MM.1S (cell line): ENCODE data around the gene BAZ1A.

ENCODE experiments used
- DNase-seq: peaks from one replicate; pipeline ENCODE4 v3.0.0-alpha.2; 2015
- H2AFZ ChIP-seq: fragments of 300-600 bp; sonication (generic); 2 replicates; pipeline ENCODE4 v1.6.0; 2016; ENCODE audit warnings: antibody characterized with exemption, low read length
- H3F3A ChIP-seq: fragments of 300-600 bp; sonication (generic); 2 replicates; pipeline ENCODE4 v1.6.1; 2016; ENCODE audit warnings: mild to moderate bottlenecking, antibody characterized with exemption, low read length, moderate library complexity, mixed read lengths; ENCODE audit not compliant: insufficient read depth
- H3K27ac ChIP-seq: fragments of 300-600 bp; sonication (generic); 2 replicates; pipeline ENCODE4 v1.5.1; 2016; ENCODE audit warnings: mild to moderate bottlenecking, low read length
- H3K27me3 ChIP-seq: fragments of 300-600 bp; sonication (generic); replicated peaks from 2 replicates; pipeline ENCODE4 v1.6.0; 2016; ENCODE audit warnings: low read length; ENCODE audit not compliant: insufficient read depth
- H3K36me3 ChIP-seq: fragments of 300-600 bp; sonication (generic); replicated peaks from 2 replicates; pipeline ENCODE4 v1.6.1; 2016; ENCODE audit warnings: mild to moderate bottlenecking, low read length, mixed read lengths; ENCODE audit not compliant: insufficient read depth
- H3K4me1 ChIP-seq: fragments of 300-600 bp; sonication (generic); 2 replicates; pipeline ENCODE4 v1.6.1; 2016; ENCODE audit warnings: low read length, mixed read lengths
- H3K4me2 ChIP-seq: fragments of 300-600 bp; sonication (generic); 2 replicates; pipeline ENCODE4 v1.6.0; 2016; ENCODE audit warnings: low read depth, low read length
- H3K4me3 ChIP-seq: fragments of 300-600 bp; sonication (generic); 2 replicates; pipeline ENCODE4 v1.5.1; 2016; ENCODE audit warnings: low read length, mixed read lengths
- H3K79me2 ChIP-seq: fragments of 300-600 bp; sonication (generic); 2 replicates; pipeline ENCODE4 v1.6.1; 2016; ENCODE audit warnings: mixed run types, low read length, mixed read lengths
- H3K9ac ChIP-seq: fragments of 300-600 bp; sonication (generic); 2 replicates; pipeline ENCODE4 v1.6.1; 2016; ENCODE audit warnings: low read length, mixed read lengths
- H3K9me2 ChIP-seq: fragments of 300-600 bp; sonication (generic); replicated peaks from 2 replicates; pipeline ENCODE4 v1.6.1; 2016; ENCODE audit warnings: mild to moderate bottlenecking, low read length, mixed read lengths; ENCODE audit not compliant: insufficient read depth
- H3K9me3 ChIP-seq: fragments of 300-600 bp; sonication (generic); replicated peaks from 2 replicates; pipeline ENCODE4 v1.6.1; 2016; ENCODE audit warnings: mild to moderate bottlenecking, low read length, mixed read lengths; ENCODE audit not compliant: insufficient read depth
- H4K20me1 ChIP-seq: fragments of 300-600 bp; sonication (generic); 2 replicates; pipeline ENCODE4 v1.6.1; 2016; ENCODE audit warnings: mild to moderate bottlenecking, low read length, moderate library complexity, mixed read lengths; ENCODE audit not compliant: insufficient read depth
- EZH2 ChIP-seq: fragments of 300-600 bp; sonication (generic); optimal IDR thresholded peaks from 2 replicates; pipeline ENCODE3; 2017; ENCODE audit warnings: low read depth, mild to moderate bottlenecking, antibody characterized with exemption, low read length, mixed read lengths
- EZH2phosphoT487 ChIP-seq: fragments of 300-600 bp; sonication (generic); IDR thresholded peaks from 2 replicates; pipeline ENCODE4 v1.6.1; 2018; ENCODE audit warnings: antibody characterized with exemption, low read length
- TF ChIP-seq, protein P1 (sequence below): fragments of 300-600 bp; sonication (generic); IDR thresholded peaks from 2 replicates; pipeline ENCODE4 v1.5.1; 2016; ENCODE audit warnings: antibody characterized with exemption, low read length, mixed read lengths

Gene BAZ1A

GRCh38 chr14:34722723-34723545 lies 152.2 kb downstream of the BAZ1A start:
- no peaks in the 10 kb centered on the region for H3K27me3 ChIP-seq
- peak; percentile 23 for DNase-seq
- no peaks in the 10 kb centered on the region for H3K36me3 ChIP-seq
- peak overlapping the region; percentile 81 for H2AFZ ChIP-seq
- no peak overlapping the region for H3K4me3 ChIP-seq
- TF ChIP-seq EZH2phosphoT487 (no peak), EZH2 (no peak)
- TF ChIP-seq, protein P1, sequence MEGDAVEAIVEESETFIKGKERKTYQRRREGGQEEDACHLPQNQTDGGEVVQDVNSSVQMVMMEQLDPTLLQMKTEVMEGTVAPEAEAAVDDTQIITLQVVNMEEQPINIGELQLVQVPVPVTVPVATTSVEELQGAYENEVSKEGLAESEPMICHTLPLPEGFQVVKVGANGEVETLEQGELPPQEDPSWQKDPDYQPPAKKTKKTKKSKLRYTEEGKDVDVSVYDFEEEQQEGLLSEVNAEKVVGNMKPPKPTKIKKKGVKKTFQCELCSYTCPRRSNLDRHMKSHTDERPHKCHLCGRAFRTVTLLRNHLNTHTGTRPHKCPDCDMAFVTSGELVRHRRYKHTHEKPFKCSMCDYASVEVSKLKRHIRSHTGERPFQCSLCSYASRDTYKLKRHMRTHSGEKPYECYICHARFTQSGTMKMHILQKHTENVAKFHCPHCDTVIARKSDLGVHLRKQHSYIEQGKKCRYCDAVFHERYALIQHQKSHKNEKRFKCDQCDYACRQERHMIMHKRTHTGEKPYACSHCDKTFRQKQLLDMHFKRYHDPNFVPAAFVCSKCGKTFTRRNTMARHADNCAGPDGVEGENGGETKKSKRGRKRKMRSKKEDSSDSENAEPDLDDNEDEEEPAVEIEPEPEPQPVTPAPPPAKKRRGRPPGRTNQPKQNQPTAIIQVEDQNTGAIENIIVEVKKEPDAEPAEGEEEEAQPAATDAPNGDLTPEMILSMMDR: peak; percentile 52
- no peaks in the 10 kb centered on the region for H3K4me1 ChIP-seq
- H3K9me2 ChIP-seq: no peaks in the 10 kb centered on the region
- H3K9me3 ChIP-seq: no peaks in the 10 kb centered on the region
- H3K4me2 ChIP-seq: peak overlapping the region; percentile 38; the same call in 1 of the 2 replicates
- H3F3A ChIP-seq: no peaks in the 10 kb centered on the region
- no peaks in the 10 kb centered on the region for H3K79me2 ChIP-seq
- H4K20me1 ChIP-seq: no peaks in the 10 kb centered on the region
- H3K9ac ChIP-seq: no peak overlapping the region
- H3K27ac ChIP-seq: no peak overlapping the region

- Histone ChIP-seq H3K9me2 (no peaks in the 10 kb centered on the region), H3K4me2 (no peak overlapping the region), H3K9ac (no peak overlapping the region), H3K4me1 (no peaks in the 10 kb centered on the region), H3K27ac (no peak overlapping the region), H3K79me2 (no peaks in the 10 kb centered on the region), H3K36me3 (no peaks in the 10 kb centered on the region), H4K20me1 (no peaks in the 10 kb centered on the region), H3F3A (no peaks in the 10 kb centered on the region), H2AFZ (no peak overlapping the region), H3K9me3 (no peaks in the 10 kb centered on the region), H3K27me3 (no peaks in the 10 kb centered on the region), H3K4me3 (no peak overlapping the region)
- DNase-seq: no peak
- TF ChIP-seq, protein P1: no peak
- TF ChIP-seq EZH2phosphoT487 (no peak), EZH2 (no peak)
Measured at GRCh38 chr14:34721129-34721528, 154.0 kb downstream of the BAZ1A start.

DNA sequence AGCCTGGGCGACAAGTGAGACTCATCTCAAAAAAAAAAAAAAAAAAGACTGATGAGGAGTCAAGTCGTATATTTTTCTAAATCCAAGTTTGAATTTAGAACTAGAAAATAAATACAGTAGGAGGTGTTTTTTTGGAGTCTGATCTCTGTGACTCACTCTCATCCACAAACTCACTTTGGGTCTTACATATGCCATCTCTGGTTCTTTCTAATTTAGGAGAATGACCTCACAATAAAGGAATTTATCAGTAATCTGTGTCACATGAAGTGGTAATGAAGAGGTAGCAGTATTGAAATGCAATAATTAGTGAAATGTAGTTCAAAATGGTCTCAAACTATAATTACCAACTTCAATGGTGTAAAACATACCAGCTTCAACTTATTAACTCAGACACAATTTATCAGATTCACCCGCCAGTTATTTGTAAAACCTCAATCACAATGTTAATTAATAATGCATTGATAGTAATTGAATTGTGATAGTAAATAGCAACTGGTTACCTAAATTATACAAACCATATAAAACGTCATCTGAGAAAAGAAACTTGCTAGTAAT lies 156.3 kb downstream of the BAZ1A start:
- Histone ChIP-seq H3K27ac (no peak overlapping the region), H4K20me1 (no peaks in the 10 kb centered on the region), H3K4me1 (no peaks in the 10 kb centered on the region), H3K9ac (no peak overlapping the region), H3K9me3 (no peaks in the 10 kb centered on the region), H2AFZ (no peak overlapping the region), H3K9me2 (no peaks in the 10 kb centered on the region), H3K36me3 (no peaks in the 10 kb centered on the region), H3K4me2 (no peak overlapping the region), H3K79me2 (peaks cover 2% of the 10 kb centered on the region), H3K27me3 (no peaks in the 10 kb centered on the region), H3K4me3 (no peak overlapping the region), H3F3A (0 out of 2 replicates have a peak, but pooled peaks cover under 1% of the 10 kb centered on the region)
- DNase-seq: no peak
- TF ChIP-seq EZH2phosphoT487 (no peak), EZH2 (no peak)
- TF ChIP-seq, protein P1: no peak
